ENCODE data around the gene TTLL4. TPM values are rescaled to one million over a fixed set of nuclear protein-coding genes. Genes with fewer than 3 reads are reported as not detected.
"Not testable (repeated sequence)": the region's sequence is repeated elsewhere in the genome, so short reads cannot be mapped to it uniquely, and the experiment has no call there.

The TTLL4 gene, protein sequence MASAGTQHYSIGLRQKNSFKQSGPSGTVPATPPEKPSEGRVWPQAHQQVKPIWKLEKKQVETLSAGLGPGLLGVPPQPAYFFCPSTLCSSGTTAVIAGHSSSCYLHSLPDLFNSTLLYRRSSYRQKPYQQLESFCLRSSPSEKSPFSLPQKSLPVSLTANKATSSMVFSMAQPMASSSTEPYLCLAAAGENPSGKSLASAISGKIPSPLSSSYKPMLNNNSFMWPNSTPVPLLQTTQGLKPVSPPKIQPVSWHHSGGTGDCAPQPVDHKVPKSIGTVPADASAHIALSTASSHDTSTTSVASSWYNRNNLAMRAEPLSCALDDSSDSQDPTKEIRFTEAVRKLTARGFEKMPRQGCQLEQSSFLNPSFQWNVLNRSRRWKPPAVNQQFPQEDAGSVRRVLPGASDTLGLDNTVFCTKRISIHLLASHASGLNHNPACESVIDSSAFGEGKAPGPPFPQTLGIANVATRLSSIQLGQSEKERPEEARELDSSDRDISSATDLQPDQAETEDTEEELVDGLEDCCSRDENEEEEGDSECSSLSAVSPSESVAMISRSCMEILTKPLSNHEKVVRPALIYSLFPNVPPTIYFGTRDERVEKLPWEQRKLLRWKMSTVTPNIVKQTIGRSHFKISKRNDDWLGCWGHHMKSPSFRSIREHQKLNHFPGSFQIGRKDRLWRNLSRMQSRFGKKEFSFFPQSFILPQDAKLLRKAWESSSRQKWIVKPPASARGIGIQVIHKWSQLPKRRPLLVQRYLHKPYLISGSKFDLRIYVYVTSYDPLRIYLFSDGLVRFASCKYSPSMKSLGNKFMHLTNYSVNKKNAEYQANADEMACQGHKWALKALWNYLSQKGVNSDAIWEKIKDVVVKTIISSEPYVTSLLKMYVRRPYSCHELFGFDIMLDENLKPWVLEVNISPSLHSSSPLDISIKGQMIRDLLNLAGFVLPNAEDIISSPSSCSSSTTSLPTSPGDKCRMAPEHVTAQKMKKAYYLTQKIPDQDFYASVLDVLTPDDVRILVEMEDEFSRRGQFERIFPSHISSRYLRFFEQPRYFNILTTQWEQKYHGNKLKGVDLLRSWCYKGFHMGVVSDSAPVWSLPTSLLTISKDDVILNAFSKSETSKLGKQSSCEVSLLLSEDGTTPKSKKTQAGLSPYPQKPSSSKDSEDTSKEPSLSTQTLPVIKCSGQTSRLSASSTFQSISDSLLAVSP
- total RNA-seq (2014; rRNA removed; shearing (Covaris generic); ENCODE audit: low replicate concordance): 1.9 and 8.0 TPM in 2 replicates

DNA sequence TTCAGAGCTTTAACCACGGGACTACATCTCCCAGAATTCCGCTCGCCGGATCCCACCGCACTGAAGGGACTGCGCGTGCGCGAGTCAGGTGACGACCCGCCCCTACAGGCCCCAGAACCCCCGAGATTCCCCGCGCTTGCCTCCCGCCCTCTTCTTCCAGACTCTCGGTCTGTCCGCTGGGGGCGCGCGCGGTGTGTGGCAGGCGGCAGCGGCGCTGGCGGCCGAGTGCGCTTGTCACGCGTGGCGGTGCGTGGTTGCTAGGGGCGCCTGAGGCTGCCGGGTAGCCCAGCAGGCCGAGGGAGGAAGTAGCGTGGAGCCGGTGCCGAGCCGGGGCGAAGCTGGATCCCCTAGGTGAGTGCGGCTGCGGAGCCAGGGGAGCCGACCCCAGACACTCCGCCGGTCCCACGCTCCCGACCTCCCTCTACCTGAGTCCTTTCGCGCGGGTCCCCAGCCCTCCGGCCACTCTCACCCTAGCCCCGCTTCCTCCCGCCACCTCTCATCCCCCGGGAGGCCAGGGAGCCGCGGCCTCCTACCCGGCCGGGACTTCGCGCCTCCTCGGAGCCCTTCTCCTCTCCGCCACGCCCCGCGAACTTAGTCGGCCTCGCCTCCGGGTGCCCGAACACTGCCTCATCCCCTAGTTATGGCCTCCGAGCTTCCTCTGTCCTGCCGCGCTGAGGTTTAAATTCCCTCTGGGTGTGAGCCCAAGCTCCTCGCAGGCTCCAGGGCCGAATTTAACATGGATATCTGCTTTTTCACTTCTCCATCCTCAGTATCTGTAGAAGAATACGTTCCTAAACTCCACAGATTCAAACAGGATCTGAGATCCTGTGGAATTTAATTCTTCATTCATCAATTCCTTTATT is at the start of gene TTLL4:
Gene TTLL4 (plus strand): TSS at position 149 of the 863 bp plus-strand sequence. CDS start 26,842 bp downstream, outside the sequence.
- DNase-seq (ENCODE audit: low read depth): peak; percentile 86
- in situ Hi-C loops (cut with HindIII; ENCODE audit: low pct_unique_long_range_greater_than_20kb, low sequenced_read_pairs): no loop called here

DNA sequence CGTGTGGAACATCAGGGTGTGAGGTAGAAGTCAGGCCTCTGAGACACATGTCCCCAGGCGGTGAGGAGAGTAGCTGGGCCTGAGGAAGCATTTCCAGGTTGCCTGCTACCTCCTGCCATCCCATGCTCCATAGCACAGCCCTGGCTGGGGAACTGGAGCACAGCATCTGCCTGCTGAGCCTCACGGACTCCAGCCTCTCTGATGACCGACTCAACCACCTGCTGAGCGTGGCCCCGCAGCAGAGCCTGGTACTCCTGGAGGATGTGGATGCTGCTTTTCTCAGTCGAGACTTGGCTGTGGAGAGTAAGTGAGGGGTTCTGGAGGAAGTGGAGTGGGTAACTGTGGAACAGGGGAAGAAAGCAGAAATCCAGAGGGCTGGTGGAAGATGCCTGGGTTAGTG is 48.3 kb upstream of the TTLL4 start:
- DNase-seq (ENCODE audit: low read depth): no peak
- in situ Hi-C loops (cut with HindIII; ENCODE audit: low pct_unique_long_range_greater_than_20kb, low sequenced_read_pairs): no loop called here

DNA sequence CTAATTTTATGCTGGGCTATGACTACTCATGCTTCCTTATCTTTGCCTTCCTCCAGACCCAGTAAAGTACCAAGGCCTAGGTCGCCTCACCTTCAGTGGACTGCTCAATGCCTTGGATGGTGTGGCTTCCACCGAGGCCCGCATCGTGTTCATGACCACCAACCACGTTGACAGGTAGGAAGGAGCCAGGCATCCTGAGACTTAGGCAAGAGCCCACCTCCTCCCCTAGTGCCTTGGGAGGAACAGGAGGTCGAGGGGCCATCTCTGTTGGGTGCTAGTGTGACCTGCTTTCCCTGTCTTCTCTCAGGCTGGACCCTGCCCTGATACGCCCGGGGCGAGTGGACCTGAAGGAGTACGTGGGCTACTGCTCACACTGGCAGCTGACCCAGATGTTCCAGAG is 47.8 kb upstream of the TTLL4 start:
- no peak for DNase-seq (ENCODE audit: low read depth)
- in situ Hi-C loops (cut with HindIII; ENCODE audit: low pct_unique_long_range_greater_than_20kb, low sequenced_read_pairs): no loop called here

DNA sequence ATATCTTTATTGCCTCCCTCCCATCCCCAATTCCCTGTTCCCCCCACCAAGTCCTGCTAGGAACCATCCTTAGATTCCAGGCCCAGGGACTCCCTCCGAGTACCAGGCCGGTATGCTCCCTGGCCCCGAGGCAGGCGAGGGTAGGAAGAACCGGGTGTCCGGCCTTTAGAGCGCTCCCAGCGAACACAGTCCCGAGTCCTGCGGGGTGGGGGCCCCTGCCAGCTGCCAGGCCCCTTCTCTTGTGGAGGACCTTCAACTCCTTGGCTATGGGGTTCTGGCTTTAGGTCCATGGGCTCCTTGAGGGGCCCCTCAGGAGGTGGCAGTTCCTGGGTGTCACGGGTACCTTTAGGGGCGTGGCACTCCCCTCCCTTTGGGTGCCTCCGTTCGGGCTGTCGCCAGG is 46.7 kb upstream of the TTLL4 start:
- in situ Hi-C loops (cut with HindIII; ENCODE audit: low pct_unique_long_range_greater_than_20kb, low sequenced_read_pairs): no loop called here
- DNase-seq (ENCODE audit: low read depth): no peak

DNA sequence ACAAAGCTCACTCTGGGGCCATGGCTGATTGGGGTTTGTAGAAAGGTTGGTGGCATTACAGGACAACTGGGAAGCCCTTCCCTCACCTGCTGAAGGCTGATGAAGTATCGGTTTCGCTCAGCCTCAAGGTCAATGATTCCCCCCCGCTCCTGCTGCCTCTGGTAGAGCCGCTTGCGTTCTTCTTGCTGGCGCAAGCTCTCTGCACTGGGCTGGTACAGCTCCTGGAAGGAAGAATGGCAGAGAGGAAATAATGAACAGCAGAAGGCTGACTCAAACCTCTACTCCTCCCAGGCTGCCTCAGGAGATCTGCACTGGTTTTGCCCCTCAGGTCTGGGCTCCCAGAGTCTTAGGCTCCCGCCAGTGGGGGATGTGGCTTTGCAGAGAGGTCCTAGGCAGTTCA is 46.0 kb upstream of the TTLL4 start:
- no peak for DNase-seq (ENCODE audit: low read depth)
- in situ Hi-C loops (cut with HindIII; ENCODE audit: low pct_unique_long_range_greater_than_20kb, low sequenced_read_pairs): no loop called here

DNA sequence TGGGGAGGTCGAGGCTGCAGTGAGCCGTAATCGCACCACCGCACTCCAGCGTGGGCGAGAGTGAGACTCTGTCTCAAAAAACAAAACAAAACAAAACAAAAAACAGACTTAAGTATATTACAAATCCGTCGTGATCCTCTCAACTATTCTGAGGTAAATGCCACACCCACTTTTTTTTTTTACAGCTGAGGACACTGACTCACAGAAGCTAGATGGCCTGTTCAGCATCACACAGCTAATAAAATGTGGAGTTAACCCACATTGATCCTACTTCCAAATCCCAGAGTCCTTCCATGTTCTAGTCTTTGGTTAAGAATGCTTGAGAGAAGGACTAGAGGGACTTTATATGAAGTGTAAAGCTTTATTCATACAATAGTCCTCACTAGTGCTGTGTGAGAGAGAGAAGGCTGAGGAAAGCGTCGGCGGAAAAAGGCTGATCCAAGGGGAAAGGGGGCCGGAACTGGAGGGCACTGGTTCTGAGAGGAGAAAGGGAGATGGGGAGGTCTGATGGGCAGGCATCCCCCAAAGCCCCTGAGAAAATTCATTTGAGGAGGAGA is 39.5 kb upstream of the TTLL4 start:
- in situ Hi-C loops (cut with HindIII; ENCODE audit: low pct_unique_long_range_greater_than_20kb, low sequenced_read_pairs): no loop called here
- peak; percentile 31 for DNase-seq (ENCODE audit: low read depth)

DNA sequence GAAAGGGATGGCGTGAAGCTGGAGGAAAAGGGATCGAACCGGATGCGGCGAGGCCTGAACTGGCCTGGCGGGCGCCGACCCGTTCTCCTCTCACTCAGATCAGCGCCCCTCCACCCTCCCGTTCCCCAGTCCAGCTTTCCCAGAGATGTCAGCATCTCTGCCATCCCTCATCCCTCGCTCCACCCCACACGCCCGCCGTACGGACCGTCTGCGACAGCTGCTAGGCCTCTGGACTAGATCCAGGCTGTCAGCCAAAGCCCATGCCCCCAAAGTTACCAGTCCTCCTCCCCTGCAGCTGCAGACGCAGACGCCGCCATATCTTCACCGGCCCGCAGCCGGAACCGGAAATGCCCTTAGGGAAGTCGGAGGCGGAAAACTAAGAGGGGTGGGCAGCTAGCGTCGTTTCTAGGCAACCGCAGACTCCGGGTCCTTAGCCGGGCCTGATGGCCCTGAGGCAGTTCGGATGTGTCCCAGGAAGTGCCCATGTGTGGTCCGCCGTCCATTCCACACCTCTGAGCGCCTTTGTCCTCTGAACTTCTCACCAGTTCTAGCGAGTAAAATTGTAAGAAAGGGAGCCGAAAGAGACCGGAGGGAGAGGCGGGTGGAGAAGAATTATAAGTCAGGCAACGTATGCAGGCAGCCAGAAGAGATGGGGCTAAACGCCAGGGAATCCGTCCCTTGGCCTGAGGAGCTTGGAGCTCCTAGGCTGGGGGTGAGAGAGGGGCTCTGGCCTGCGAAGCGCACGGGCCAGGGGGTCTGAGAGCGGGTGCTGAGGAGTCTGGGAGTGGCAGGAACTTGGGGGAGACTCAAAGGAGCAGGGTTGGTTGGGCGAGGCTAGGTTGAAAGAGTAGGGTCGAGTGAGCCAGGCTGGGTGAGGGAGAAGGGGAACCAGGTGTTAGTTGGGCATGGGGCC is 38.7 kb upstream of the TTLL4 start, which contains the start of the genes RNF25 and STK36:
Gene RNF25 (minus strand): TSS at position 349 of the 913 bp plus-strand sequence. CDS start 32 bp downstream, at position 317.
Gene STK36 (plus strand): TSS at position 433 of the 913 bp plus-strand sequence. CDS start 744 bp downstream, outside the sequence.
- DNase-seq (ENCODE audit: low read depth): peak; percentile 73
- in situ Hi-C loops (cut with HindIII; ENCODE audit: low pct_unique_long_range_greater_than_20kb, low sequenced_read_pairs): no loop called here

DNA sequence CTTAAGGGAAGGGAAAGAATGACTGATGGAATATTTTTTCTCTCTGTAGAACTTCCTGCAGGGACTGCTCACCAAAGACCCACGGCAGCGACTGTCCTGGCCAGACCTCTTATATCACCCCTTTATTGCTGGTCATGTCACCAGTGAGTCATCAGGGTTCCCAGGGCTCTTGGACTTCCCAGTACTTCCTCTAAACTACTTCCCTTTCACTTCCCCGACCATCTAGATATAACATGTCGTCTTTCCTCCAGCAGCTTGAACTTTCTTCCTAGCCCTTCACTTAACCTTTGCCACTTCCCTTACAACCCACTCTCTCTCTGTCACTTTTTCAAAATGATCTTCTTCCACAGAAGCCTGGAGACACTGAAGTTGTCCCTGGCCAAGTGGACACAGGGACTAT is 31.5 kb upstream of the TTLL4 start:
- no peak for DNase-seq (ENCODE audit: low read depth)
- in situ Hi-C loops (cut with HindIII; ENCODE audit: low pct_unique_long_range_greater_than_20kb, low sequenced_read_pairs): no loop called here

DNA sequence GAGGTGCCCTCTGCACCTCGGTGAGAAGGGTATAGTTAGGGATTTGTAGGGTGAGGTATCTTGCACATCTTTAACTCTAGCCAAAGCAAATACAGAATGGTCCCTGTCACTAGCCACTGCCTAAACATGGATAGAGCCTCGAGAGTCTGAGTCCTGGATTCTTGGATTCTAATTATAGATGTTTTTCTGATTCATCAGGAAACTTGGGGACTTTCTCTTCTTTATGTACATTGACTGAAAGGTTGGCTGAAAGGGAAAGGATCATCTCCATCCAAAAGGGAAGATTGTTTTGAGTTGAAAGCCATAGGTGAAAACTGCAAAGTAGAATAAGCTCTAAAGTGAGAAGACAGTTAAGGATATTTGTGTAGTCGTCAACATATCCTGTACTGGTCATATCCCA is 30.6 kb upstream of the TTLL4 start:
- DNase-seq (ENCODE audit: low read depth): no peak
- in situ Hi-C loops (cut with HindIII; ENCODE audit: low pct_unique_long_range_greater_than_20kb, low sequenced_read_pairs): no loop called here

DNA sequence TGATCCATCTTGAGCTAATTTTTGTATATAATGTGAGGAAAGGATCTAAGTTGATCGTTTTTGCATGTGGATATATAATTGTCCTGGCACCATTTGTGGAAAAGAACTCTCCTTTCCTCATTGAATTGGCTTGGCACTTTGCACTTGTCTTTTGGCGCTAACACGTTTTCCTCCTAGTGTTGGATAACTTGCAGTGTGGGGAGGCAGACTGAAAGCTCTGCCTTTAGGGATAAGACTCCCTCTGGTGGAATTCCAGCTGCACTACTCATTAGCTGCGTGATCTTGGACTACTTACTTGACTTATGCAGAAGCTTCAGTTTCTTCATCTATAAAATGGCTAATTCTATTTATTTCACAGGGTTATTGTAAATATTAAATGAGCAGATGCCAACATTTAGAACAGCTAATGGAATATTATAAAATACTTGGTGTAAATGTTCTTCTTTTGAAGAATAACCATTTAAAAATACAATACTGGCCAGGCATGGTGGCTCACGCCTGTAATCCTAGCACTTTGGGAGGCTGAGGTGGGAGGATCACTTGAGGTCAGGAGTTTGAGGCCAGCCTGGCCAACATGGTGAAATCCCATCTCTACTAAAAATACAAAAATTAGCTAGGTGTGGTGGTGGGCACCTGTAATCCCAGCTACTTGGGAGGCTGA is 23.1 kb upstream of the TTLL4 start:
- peak; percentile 45 for DNase-seq (ENCODE audit: low read depth)
- in situ Hi-C loops (cut with HindIII; ENCODE audit: low pct_unique_long_range_greater_than_20kb, low sequenced_read_pairs): not testable (repeated sequence)

DNA sequence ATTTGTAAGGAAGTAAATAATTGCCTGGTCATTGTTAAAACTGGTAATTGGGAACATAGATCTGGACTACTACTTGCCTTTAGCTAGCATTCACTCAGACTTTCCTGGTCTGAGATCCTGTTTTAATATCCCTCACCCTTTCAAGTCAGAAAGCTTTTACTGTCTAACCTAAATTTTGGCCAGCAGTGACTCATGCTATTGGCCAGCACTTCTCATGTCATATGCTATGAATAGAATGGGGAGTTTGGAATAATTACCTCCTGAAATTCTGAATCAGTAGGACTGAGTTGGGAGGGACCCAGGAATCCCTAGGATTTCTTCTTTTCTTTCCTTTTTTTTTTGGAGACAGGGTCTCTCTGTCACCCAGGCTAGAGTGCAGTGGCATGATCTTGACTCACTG is 19.4 kb upstream of the TTLL4 start:
- in situ Hi-C loops (cut with HindIII; ENCODE audit: low pct_unique_long_range_greater_than_20kb, low sequenced_read_pairs): no loop called here
- no peak for DNase-seq (ENCODE audit: low read depth)

DNA sequence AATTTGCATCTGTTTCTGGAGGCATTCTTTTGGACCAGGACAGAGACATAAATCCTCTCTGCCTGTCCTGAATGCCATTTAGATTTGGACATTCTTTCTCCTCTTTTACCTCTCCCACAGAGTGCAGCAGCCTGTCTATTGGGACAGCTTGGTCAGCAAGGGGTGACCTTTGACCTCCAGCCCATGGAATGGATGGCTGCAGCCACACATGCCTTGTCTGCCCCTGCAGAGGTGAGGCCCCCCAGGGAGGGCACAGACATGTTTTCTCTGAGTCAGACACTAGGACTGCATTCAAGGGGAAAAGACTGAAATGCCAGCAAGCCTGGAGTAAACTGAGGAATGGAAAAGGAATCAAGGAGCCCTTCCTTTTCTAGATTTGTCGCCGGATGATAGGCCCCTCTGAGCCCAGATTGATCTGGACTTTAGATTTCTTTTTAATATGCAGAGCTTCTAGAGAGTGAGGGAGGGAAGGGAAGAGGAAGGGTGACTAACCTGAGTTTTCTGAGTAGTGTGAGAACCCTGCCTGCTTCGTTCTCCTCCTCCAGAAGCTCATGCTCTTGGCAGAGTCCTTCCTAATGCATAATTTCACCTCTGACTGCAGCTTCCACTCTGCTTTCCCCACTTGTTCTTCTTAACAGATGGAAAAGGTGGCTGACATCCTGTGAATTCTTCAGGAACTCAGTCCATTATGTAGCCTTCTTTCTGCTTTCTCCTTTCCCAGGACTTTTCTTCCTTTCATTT is 16.1 kb upstream of the TTLL4 start:
- in situ Hi-C loops (cut with HindIII; ENCODE audit: low pct_unique_long_range_greater_than_20kb, low sequenced_read_pairs): no loop called here
- DNase-seq (ENCODE audit: low read depth): no peak

DNA sequence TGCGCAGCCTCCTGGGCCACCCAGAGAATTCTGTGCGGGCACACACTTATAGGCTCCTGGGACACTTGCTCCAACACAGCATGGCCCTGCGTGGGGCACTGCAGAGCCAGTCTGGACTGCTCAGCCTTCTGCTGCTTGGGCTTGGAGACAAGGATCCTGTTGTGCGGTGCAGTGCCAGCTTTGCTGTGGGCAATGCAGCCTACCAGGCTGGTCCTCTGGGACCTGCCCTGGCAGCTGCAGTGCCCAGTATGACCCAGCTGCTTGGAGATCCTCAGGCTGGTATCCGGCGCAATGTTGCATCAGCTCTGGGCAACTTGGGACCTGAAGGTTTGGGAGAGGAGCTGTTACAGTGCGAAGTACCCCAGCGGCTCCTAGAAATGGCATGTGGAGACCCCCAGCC is 11.8 kb upstream of the TTLL4 start:
- DNase-seq (ENCODE audit: low read depth): no peak
- in situ Hi-C loops (cut with HindIII; ENCODE audit: low pct_unique_long_range_greater_than_20kb, low sequenced_read_pairs): no loop called here

DNA sequence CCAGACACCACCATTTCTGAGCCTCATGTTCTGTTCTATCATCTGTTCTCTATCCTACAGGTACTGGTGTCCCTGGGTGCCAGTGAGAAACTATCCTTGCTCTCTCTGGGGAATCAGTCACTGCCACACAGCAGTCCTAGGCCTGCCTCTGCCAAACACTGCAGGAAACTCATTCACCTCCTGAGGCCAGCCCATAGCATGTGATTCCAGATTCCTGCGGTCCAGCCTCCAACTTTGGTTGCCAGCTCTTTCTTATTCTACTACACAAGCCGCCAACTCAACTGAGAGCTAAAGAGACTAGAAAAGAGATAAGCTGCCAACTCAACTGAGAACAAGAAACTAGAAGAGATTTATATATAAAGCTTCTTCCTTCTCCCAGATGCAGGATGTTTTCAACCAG is 8.8 kb upstream of the TTLL4 start:
- no peak for DNase-seq (ENCODE audit: low read depth)
- in situ Hi-C loops (cut with HindIII; ENCODE audit: low pct_unique_long_range_greater_than_20kb, low sequenced_read_pairs): no loop called here

DNA sequence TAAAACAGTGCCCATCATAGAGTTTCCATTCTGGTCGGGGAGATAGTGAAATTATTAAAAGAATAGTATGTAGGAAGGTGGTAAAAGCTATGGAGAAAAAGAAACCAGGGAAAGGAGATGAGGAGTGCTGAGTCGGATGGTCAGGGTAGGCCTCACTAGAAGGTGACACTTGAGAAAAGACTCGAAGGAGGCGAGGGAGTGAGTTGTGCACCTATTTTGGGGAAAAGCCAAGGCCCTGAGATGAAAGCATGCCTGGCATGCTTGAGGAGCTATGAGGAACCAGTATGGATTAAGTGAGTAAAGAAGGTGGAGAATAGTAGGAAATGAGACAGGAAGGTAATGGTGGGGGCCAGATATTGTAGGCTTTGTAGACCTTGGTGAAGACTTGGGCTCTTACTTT is 7.3 kb upstream of the TTLL4 start:
- no peak for DNase-seq (ENCODE audit: low read depth)
- in situ Hi-C loops (cut with HindIII; ENCODE audit: low pct_unique_long_range_greater_than_20kb, low sequenced_read_pairs): no loop called here

All from Caki2 (cell line).